ENCODE results near the gene COBL. TPM values are rescaled to one million over a fixed set of nuclear protein-coding genes. Genes with fewer than 3 reads are reported as not detected.
A peak's percentile ranks its signal among the peaks of the same experiment; 100 is the strongest.

The COBL gene
- total RNA-seq, 6 experiments from 2014 or later = 21.5 to 35.9 (median 24.6) TPM

GRCh38 chr7:51275532-51275931 lies 41.1 kb downstream of the COBL start:
- H3K4me1 ChIP-seq = peaks cover 0 to 11% (median 3%) of the 10 kb centered on the region in 4 donors
- no peak overlapping the region for H3K27ac ChIP-seq
- no peaks in the 10 kb centered on the region for H3K27me3 ChIP-seq
- ATAC-seq = no peak
- intact Hi-C loops (cut with DNase I) = no loop called here
- DNase-seq = no peak
- H3K4me3 ChIP-seq = no peak overlapping the region
- TF ChIP-seq POLR2A (IDR thresholded peaks at IDR 0.05) (no peak), CTCF (IDR thresholded peaks at IDR 0.05) (no peak)
- no peaks in the 10 kb centered on the region for H3K36me3 ChIP-seq
- H3K9me3 ChIP-seq = no peaks in the 10 kb centered on the region
- 30% methylated on average over 2 of the region's 9 CpGs for WGBS (ENCODE audit: insufficient coverage, low coverage, low lambda C conversion rate, missing lambda C conversion rate)

GRCh38 chr7:51274955-51275354 lies 41.7 kb downstream of the COBL start:
- Histone ChIP-seq H3K27ac (no peak overlapping the region), H3K36me3 (no peaks in the 10 kb centered on the region), H3K9me3 (no peaks in the 10 kb centered on the region), H3K4me1 (peaks cover 0 to 5% (median under 1%) of the 10 kb centered on the region in 4 donors), H3K27me3 (no peaks in the 10 kb centered on the region), H3K4me3 (no peak overlapping the region)
- ATAC-seq = peak in 1 of 4 donors; percentile 31
- no peak for DNase-seq
- 78% methylated on average over 6 of the region's 7 CpGs for WGBS (ENCODE audit: insufficient coverage, low coverage, low lambda C conversion rate, missing lambda C conversion rate)
- TF ChIP-seq CTCF (IDR thresholded peaks at IDR 0.05) = no peak
- TF ChIP-seq POLR2A (IDR thresholded peaks at IDR 0.05) = no peak
- intact Hi-C loops (cut with DNase I) = no loop called here

- Histone ChIP-seq H3K4me1 (no peaks in the 10 kb centered on the region), H3K4me3 (no peak overlapping the region), H3K27me3 (no peaks in the 10 kb centered on the region), H3K36me3 (no peaks in the 10 kb centered on the region), H3K9me3 (no peaks in the 10 kb centered on the region), H3K27ac (no peak overlapping the region)
- ATAC-seq (peak in 3 of 4 donors; percentile 26 to 39 (median 29)), DNase-seq (no peak)
- WGBS (ENCODE audit: insufficient coverage, low coverage, low lambda C conversion rate, missing lambda C conversion rate) = 85% methylated on average over 10 of the region's 10 CpGs
- TF ChIP-seq POLR2A (IDR thresholded peaks at IDR 0.05) (no peak), CTCF (IDR thresholded peaks at IDR 0.05) (no peak)
- intact Hi-C loops (cut with DNase I) = no loop called here
These were observed 42.6 kb downstream of the COBL start for GRCh38 chr7:51274001-51274400.

GRCh38 chr7:51273360-51273759 lies 43.2 kb downstream of the COBL start:
- Histone ChIP-seq H3K36me3 (no peaks in the 10 kb centered on the region), H3K9me3 (no peaks in the 10 kb centered on the region), H3K27ac (no peak overlapping the region), H3K4me3 (no peak overlapping the region), H3K27me3 (no peaks in the 10 kb centered on the region), H3K4me1 (no peaks in the 10 kb centered on the region)
- intact Hi-C loops (cut with DNase I) = no loop called here
- ATAC-seq (no peak), DNase-seq (no peak)
- 70% methylated on average over 1 of the region's 1 CpG for whole genome bisulfite sequencing (ENCODE audit: insufficient coverage, low coverage, low lambda C conversion rate, missing lambda C conversion rate)
- TF ChIP-seq POLR2A (IDR thresholded peaks at IDR 0.05) = no peak
- TF ChIP-seq CTCF (IDR thresholded peaks at IDR 0.05) = no peak

- intact Hi-C loops (cut with DNase I) = no loop called here
- Histone ChIP-seq H3K27me3 (no peaks in the 10 kb centered on the region), H3K4me1 (peaks cover 0 to 8% (median 3%) of the 10 kb centered on the region in 4 donors), H3K9me3 (no peaks in the 10 kb centered on the region), H3K4me3 (no peak overlapping the region), H3K27ac (no peak overlapping the region), H3K36me3 (no peaks in the 10 kb centered on the region)
- ATAC-seq (no peak), DNase-seq (no peak)
- WGBS (ENCODE audit: insufficient coverage, low coverage, low lambda C conversion rate, missing lambda C conversion rate) = 100% methylated on average over 2 of the region's 5 CpGs
- TF ChIP-seq POLR2A (IDR thresholded peaks at IDR 0.05) = no peak
- no peak for TF ChIP-seq CTCF (IDR thresholded peaks at IDR 0.05)
These were observed 45.6 kb downstream of the COBL start for GRCh38 chr7:51270965-51271364.

All from right lobe of liver (tissue), 6 donors.